Smooth muscle cell (in vitro differentiated cells): ENCODE results near the gene AHRR. TPM values are rescaled to one million over a fixed set of nuclear protein-coding genes. Genes with fewer than 3 reads are reported as not detected.
A peak's percentile ranks its signal among the peaks of the same experiment; 100 is the strongest.

Source experiments
- DNase-seq: peaks from one replicate; lab custom pipeline; 2025; ENCODE audit not compliant: unreplicated experiment; lab: John Stamatoyannopoulos, UW
- H2AFZ ChIP-seq: fragments of 200-600 bp; sonication (generic); 2 replicates; pipeline ENCODE4 v1.6.0; 2016; ENCODE audit warnings: antibody characterized with exemption, low read depth, mild to moderate bottlenecking
- H3F3A ChIP-seq: fragments of 200-600 bp; sonication (generic); 2 replicates; pipeline ENCODE4 v1.6.0; 2017; ENCODE audit warnings: antibody characterized with exemption, low read depth
- H3K27ac ChIP-seq: fragments of 200-600 bp; sonication (generic); 2 replicates; pipeline ENCODE4 v1.5.1; 2016; ENCODE audit warnings: low read depth, mild to moderate bottlenecking
- H3K27me3 ChIP-seq: fragments of 200-600 bp; sonication (generic); 2 replicates; pipeline ENCODE4 v1.6.1; 2016; ENCODE audit warnings: low read depth, mild to moderate bottlenecking
- H3K36me3 ChIP-seq: fragments of 200-600 bp; sonication (generic); 2 replicates; pipeline ENCODE4 v1.5.1; 2016; ENCODE audit warnings: low read depth
- H3K4me1 ChIP-seq: fragments of 200-600 bp; sonication (generic); 2 replicates; pipeline ENCODE4 v1.5.1; 2016; ENCODE audit warnings: low read depth
- H3K4me2 ChIP-seq: fragments of 200-600 bp; sonication (generic); 2 replicates; pipeline ENCODE4 v1.6.0; 2016; ENCODE audit warnings: mild to moderate bottlenecking
- H3K4me3 ChIP-seq: fragments of 200-600 bp; sonication (generic); 2 replicates; pipeline ENCODE4 v1.5.1; 2016; ENCODE audit warnings: mild to moderate bottlenecking
- H3K79me2 ChIP-seq: fragments of 200-600 bp; sonication (generic); 2 replicates; pipeline ENCODE4 v1.6.0; 2016; ENCODE audit warnings: low read depth, mild to moderate bottlenecking
- H3K9ac ChIP-seq: fragments of 200-600 bp; sonication (generic); 2 replicates; pipeline ENCODE4 v1.6.0; 2016; ENCODE audit warnings: low read depth
- H3K9me3 ChIP-seq: fragments of 200-600 bp; sonication (generic); replicated peaks from 2 replicates; pipeline ENCODE4 v1.5.1; 2016; ENCODE audit warnings: low read depth
- H4K20me1 ChIP-seq: fragments of 200-600 bp; sonication (generic); 2 replicates; pipeline ENCODE4 v1.6.0; 2016; ENCODE audit warnings: low read depth
- WGBS: methylation state at CpG from one replicate; pipeline ENCODE4 v1.1.7; 2016; ENCODE audit warnings: low lambda C conversion rate; 5-methylcytosine and 5-hydroxymethylcytosine counted together
- polyA plus RNA-seq: library from polyadenylated mRNA; unstranded; fragments of >200 nt; fragmentation: Nextera tagmentation; extraction: Ambion mirVana; gene quantifications from 2 replicates; pipeline ENCODE4 v1.2.1, GENCODE V29; 2016
- total RNA-seq: library from RNA; depleted of rRNA; stranded (reverse); fragments of >200 nt; gene quantifications from 2 replicates; pipeline ENCODE4 v1.2.3, GENCODE V29; 2014
- TF ChIP-seq, protein P1 (sequence below): fragments of 200-600 bp; sonication (generic); IDR thresholded peaks from 2 replicates; pipeline ENCODE4 v1.5.1; 2017; ENCODE audit warnings: borderline replicate concordance, mild to moderate bottlenecking, antibody characterized with exemption; ENCODE audit not compliant: insufficient read depth, poor library complexity, severe bottlenecking

Gene AHRR
- total and polyA plus RNA-seq, 2 experiments from 2014 or later = 14.4 to 18.2 TPM

- Histone ChIP-seq H3K9ac (no peak overlapping the region), H3K4me1 (no peaks in the 10 kb centered on the region), H4K20me1 (no peaks in the 10 kb centered on the region), H3K36me3 (no peaks in the 10 kb centered on the region), H3K9me3 (no peaks in the 10 kb centered on the region), H2AFZ (no peak overlapping the region), H3K27me3 (no peaks in the 10 kb centered on the region), H3K4me3 (no peak overlapping the region), H3F3A (no peaks in the 10 kb centered on the region), H3K79me2 (no peaks in the 10 kb centered on the region), H3K27ac (no peak overlapping the region), H3K4me2 (no peak overlapping the region)
- no peak for DNase-seq
- TF ChIP-seq, protein P1, sequence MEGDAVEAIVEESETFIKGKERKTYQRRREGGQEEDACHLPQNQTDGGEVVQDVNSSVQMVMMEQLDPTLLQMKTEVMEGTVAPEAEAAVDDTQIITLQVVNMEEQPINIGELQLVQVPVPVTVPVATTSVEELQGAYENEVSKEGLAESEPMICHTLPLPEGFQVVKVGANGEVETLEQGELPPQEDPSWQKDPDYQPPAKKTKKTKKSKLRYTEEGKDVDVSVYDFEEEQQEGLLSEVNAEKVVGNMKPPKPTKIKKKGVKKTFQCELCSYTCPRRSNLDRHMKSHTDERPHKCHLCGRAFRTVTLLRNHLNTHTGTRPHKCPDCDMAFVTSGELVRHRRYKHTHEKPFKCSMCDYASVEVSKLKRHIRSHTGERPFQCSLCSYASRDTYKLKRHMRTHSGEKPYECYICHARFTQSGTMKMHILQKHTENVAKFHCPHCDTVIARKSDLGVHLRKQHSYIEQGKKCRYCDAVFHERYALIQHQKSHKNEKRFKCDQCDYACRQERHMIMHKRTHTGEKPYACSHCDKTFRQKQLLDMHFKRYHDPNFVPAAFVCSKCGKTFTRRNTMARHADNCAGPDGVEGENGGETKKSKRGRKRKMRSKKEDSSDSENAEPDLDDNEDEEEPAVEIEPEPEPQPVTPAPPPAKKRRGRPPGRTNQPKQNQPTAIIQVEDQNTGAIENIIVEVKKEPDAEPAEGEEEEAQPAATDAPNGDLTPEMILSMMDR = no peak
- 93% methylated on average over 22 of the region's 24 CpGs for WGBS
Measured at GRCh38 chr5:423626-424261, 102.2 kb downstream of the AHRR start.

GRCh38 chr5:424301-425110 is 103.0 kb downstream of the AHRR start:
- Histone ChIP-seq H4K20me1 (no peaks in the 10 kb centered on the region), H3F3A (no peaks in the 10 kb centered on the region), H3K4me1 (no peaks in the 10 kb centered on the region), H2AFZ (no peak overlapping the region), H3K36me3 (no peaks in the 10 kb centered on the region), H3K27me3 (no peaks in the 10 kb centered on the region), H3K79me2 (no peaks in the 10 kb centered on the region), H3K9me3 (no peaks in the 10 kb centered on the region), H3K27ac (peak overlapping the region; percentile 81), H3K4me2 (no peak overlapping the region), H3K9ac (no peak overlapping the region), H3K4me3 (no peak overlapping the region)
- 73% methylated on average over 10 of the region's 11 CpGs for WGBS
- TF ChIP-seq, protein P1 = no peak
- no peak for DNase-seq

DNA sequence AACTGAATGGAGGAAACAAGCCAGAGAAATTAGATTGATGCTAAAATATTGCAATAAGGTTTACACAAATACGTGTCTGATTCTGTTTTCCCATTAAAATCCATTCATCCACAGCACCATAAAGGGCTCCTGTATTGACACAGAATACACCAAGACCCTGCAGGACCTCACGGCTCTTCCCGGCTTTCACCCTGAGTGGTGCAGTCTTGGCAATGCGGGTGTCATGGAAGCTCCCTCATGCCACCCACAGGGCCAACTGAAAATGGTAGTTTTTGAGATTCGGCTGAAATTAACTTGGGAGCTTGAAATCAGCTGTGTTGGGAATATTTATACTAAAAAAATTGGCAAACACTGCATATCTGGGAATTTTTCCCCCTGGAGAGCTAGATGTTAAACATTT is 104.2 kb downstream of the AHRR start:
- no peak overlapping the region for H3K27ac ChIP-seq
- no peaks in the 10 kb centered on the region for H3K27me3 ChIP-seq
- WGBS = 90% methylated on average over 5 of the region's 5 CpGs
- no peaks in the 10 kb centered on the region for H3K9me3 ChIP-seq
- no peak overlapping the region for H2AFZ ChIP-seq
- H3K4me1 ChIP-seq = no peaks in the 10 kb centered on the region
- no peaks in the 10 kb centered on the region for H3K36me3 ChIP-seq
- H3F3A ChIP-seq = no peaks in the 10 kb centered on the region
- no peak overlapping the region for H3K9ac ChIP-seq
- no peak overlapping the region for H3K4me3 ChIP-seq
- TF ChIP-seq, protein P1 = no peak
- no peak overlapping the region for H3K4me2 ChIP-seq
- H4K20me1 ChIP-seq = no peaks in the 10 kb centered on the region
- no peaks in the 10 kb centered on the region for H3K79me2 ChIP-seq
- DNase-seq = no peak
